GM18873 (cell line): ENCODE results near the gene MBD3.

Experiments
- ATAC-seq: cut with Tn5 transposase; IDR thresholded peaks from one replicate; pipeline ENCODE4 v1.9.1; 2021; ENCODE audit warnings: mild to moderate bottlenecking, moderate library complexity, moderate number of reproducible peaks; ENCODE audit not compliant: unreplicated experiment, low FRiP score

Gene MBD3

GRCh38 chr19:1524287-1524971, 68.2 kb downstream of the MBD3 start:
- ATAC-seq, result no peak
